ENCODE data around the gene ACLY.
"Not testable (repeated sequence)": the region's sequence is repeated elsewhere in the genome, so short reads cannot be mapped to it uniquely, and the experiment has no call there.

The ACLY gene

GRCh38 chr17:41882756-41883155 is 36.0 kb downstream of the ACLY start:
- H3K27ac ChIP-seq, result no peak overlapping the region

GRCh38 chr17:41880130-41880529 is 38.6 kb downstream of the ACLY start:
- no peak for DNase-seq (ENCODE audit: low read depth, low spot score)
- no peak overlapping the region for H3K27ac ChIP-seq

More at GRCh38 chr17:41882756-41883155, 36.0 kb downstream of the ACLY start:
- no peak for DNase-seq (ENCODE audit: low read depth, low spot score)

GRCh38 chr17:41874293-41874670 is 44.5 kb downstream of the ACLY start:
- H3K27ac ChIP-seq; DNase-seq (ENCODE audit: low read depth, low spot score): not testable (repeated sequence)

- DNase-seq (ENCODE audit: low read depth, low spot score), result no peak
- no peak overlapping the region for H3K27ac ChIP-seq
Measured at GRCh38 chr17:41873559-41874292, 45.0 kb downstream of the ACLY start.

- DNase-seq (ENCODE audit: low read depth, low spot score), result no peak
- H3K27ac ChIP-seq, result no peak overlapping the region
Measured at GRCh38 chr17:41871789-41872188, 47.0 kb downstream of the ACLY start.

- peak overlapping the region; percentile 65 for H3K27ac ChIP-seq
- no peak for DNase-seq (ENCODE audit: low read depth, low spot score)
Measured at GRCh38 chr17:41870627-41871026, 48.1 kb downstream of the ACLY start.

GRCh38 chr17:41870097-41870496 is 48.7 kb downstream of the ACLY start:
- no peak for DNase-seq (ENCODE audit: low read depth, low spot score)
- H3K27ac ChIP-seq, result peak overlapping the region; percentile 65

- peak overlapping the region; percentile 65 for H3K27ac ChIP-seq
- peak; percentile 51 for DNase-seq (ENCODE audit: low read depth, low spot score)
Measured at GRCh38 chr17:41869426-41869825, 49.3 kb downstream of the ACLY start.

GRCh38 chr17:41868568-41868967 is 50.2 kb downstream of the ACLY start:
- DNase-seq (ENCODE audit: low read depth, low spot score), result no peak
- H3K27ac ChIP-seq, result peak overlapping the region; percentile 65

GRCh38 chr17:41865596-41865893 is 53.2 kb downstream of the ACLY start:
- no peak for DNase-seq (ENCODE audit: low read depth, low spot score)
- H3K27ac ChIP-seq, result peak overlapping the region; percentile 73

- DNase-seq (ENCODE audit: low read depth, low spot score), result peak; percentile 46
- H3K27ac ChIP-seq, result peak within 1 kb of the TSS; percentile 73
Measured at GRCh38 chr17:41864836-41865595, 53.7 kb downstream of the ACLY start, which contains the start of gene KLHL11. Gene KLHL11 (minus strand): TSS chr17:41865423. CDS start chr17:41865370, 53 bp downstream.

GRCh38 chr17:41864498-41864835 is 54.3 kb downstream of the ACLY start:
- peak overlapping the region; percentile 73 for H3K27ac ChIP-seq
- no peak for DNase-seq (ENCODE audit: low read depth, low spot score)

- H3K27ac ChIP-seq, result no peak overlapping the region
- DNase-seq (ENCODE audit: low read depth, low spot score), result no peak
Measured at GRCh38 chr17:41863074-41863848, 55.5 kb downstream of the ACLY start.

- DNase-seq (ENCODE audit: low read depth, low spot score), result no peak
- H3K27ac ChIP-seq, result no peak overlapping the region
Measured at GRCh38 chr17:41860254-41860931, 58.4 kb downstream of the ACLY start.

GRCh38 chr17:41851382-41851781 is 67.4 kb downstream of the ACLY start:
- not testable (repeated sequence) for DNase-seq (ENCODE audit: low read depth, low spot score); H3K27ac ChIP-seq

- DNase-seq (ENCODE audit: low read depth, low spot score), result no peak
- H3K27ac ChIP-seq, result no peak overlapping the region
Measured at GRCh38 chr17:41849251-41849990, 69.3 kb downstream of the ACLY start.

GRCh38 chr17:41848788-41849187 is 70.0 kb downstream of the ACLY start:
- H3K27ac ChIP-seq, result no peak overlapping the region
- DNase-seq (ENCODE audit: low read depth, low spot score), result no peak

- no peak for DNase-seq (ENCODE audit: low read depth, low spot score)
Measured at GRCh38 chr17:41844971-41845370, 73.8 kb downstream of the ACLY start.

GRCh38 chr17:41840781-41841180 is 78.0 kb downstream of the ACLY start:
- not testable (repeated sequence) for H3K27ac ChIP-seq; DNase-seq (ENCODE audit: low read depth, low spot score)

More at GRCh38 chr17:41844971-41845370, 73.8 kb downstream of the ACLY start:
- no peak overlapping the region for H3K27ac ChIP-seq

- DNase-seq (ENCODE audit: low read depth, low spot score); H3K27ac ChIP-seq: not testable (repeated sequence)
Measured at GRCh38 chr17:41839448-41839847, 79.3 kb downstream of the ACLY start.

Data from epithelial cell of prostate (primary cell).